HFFc6 (cell line): ENCODE results near the gene AARS2. TPM values are rescaled to one million over a fixed set of nuclear protein-coding genes. Genes with fewer than 3 reads are reported as not detected.
"Not testable (repeated sequence)": the region's sequence is repeated elsewhere in the genome, so short reads cannot be mapped to it uniquely, and the experiment has no call there.

ENCODE experiments used
- DNase-seq: peaks from one replicate; pipeline ENCODE4 v3.0.0-alpha.2; 2018
- H3K27ac Mint-ChIP-seq: 2 replicates; pipeline ENCODE4 v1.8.0; 2020; ENCODE audit warnings: mild to moderate bottlenecking, mixed read lengths
- H3K27me3 Mint-ChIP-seq: 2 replicates; pipeline ENCODE4 v1.8.0; 2021; ENCODE audit warnings: mild to moderate bottlenecking, moderate library complexity, mixed read lengths; ENCODE audit not compliant: insufficient read depth
- H3K36me3 Mint-ChIP-seq: 2 replicates; pipeline ENCODE4 v1.8.0; 2021; ENCODE audit warnings: low read depth, mixed read lengths
- H3K4me1 Mint-ChIP-seq: 2 replicates; pipeline ENCODE4 v1.8.0; 2020; ENCODE audit warnings: low read depth, mixed read lengths
- H3K4me3 Mint-ChIP-seq: 2 replicates; pipeline ENCODE4 v1.8.0; 2020; ENCODE audit warnings: mild to moderate bottlenecking, moderate library complexity, mixed read lengths
- H3K9me3 Mint-ChIP-seq: 2 replicates; pipeline ENCODE4 v1.8.0; 2020; ENCODE audit warnings: mild to moderate bottlenecking, mixed read lengths
- total RNA-seq, 6 experiments: library from RNA; stranded (reverse); fragmentation: NEBNext Ultra II Directional; extraction: Animal tissue kit (Norgen Biotek cat#: 25700); gene quantifications; 2 replicates in 1 of 6; 3 replicates in 5 of 6; pipeline ENCODE4 v1.2.3, GENCODE V29; 2021
- TF ChIP-seq, protein P1 (sequence below): fragments of 200-600 bp; sonication (generic); IDR thresholded peaks from 2 replicates; pipeline ENCODE4 v1.5.0; 2021; ENCODE audit warnings: antibody characterized with exemption, mild to moderate bottlenecking

The AARS2 gene
- total RNA-seq, 6 experiments from 2014 or later, result 8.8 to 11.5 (median 10.7) TPM

DNA sequence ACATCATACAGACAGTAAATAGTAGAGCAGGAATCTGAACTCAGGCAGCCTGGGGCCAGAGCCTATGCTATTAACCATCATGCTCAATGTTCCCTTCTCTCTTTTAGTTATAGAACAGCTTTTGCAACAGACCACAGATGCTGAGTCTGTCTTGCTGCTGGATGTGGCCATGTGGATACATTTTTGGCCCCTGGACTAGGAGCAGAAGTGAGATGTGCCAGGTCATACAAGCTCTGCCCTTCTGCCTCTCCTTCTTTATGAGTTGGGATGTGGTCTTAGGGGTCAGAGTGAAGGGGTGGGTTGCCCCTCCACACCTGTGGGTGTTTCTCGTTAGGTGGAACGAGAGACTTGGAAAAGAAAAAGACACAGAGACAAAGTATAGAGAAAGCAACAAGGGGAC lies 14.6 kb upstream of the AARS2 start:
- TF ChIP-seq, protein P1, sequence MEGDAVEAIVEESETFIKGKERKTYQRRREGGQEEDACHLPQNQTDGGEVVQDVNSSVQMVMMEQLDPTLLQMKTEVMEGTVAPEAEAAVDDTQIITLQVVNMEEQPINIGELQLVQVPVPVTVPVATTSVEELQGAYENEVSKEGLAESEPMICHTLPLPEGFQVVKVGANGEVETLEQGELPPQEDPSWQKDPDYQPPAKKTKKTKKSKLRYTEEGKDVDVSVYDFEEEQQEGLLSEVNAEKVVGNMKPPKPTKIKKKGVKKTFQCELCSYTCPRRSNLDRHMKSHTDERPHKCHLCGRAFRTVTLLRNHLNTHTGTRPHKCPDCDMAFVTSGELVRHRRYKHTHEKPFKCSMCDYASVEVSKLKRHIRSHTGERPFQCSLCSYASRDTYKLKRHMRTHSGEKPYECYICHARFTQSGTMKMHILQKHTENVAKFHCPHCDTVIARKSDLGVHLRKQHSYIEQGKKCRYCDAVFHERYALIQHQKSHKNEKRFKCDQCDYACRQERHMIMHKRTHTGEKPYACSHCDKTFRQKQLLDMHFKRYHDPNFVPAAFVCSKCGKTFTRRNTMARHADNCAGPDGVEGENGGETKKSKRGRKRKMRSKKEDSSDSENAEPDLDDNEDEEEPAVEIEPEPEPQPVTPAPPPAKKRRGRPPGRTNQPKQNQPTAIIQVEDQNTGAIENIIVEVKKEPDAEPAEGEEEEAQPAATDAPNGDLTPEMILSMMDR, result no peak
- Mint-ChIP-seq H3K36me3 (no peaks in the 10 kb centered on the region), H3K27ac (no peak overlapping the region), H3K4me1 (no peaks in the 10 kb centered on the region), H3K27me3 (peaks cover 38% of the 10 kb centered on the region), H3K4me3 (no peak overlapping the region), H3K9me3 (no peaks in the 10 kb centered on the region)
- no peak for DNase-seq

DNA sequence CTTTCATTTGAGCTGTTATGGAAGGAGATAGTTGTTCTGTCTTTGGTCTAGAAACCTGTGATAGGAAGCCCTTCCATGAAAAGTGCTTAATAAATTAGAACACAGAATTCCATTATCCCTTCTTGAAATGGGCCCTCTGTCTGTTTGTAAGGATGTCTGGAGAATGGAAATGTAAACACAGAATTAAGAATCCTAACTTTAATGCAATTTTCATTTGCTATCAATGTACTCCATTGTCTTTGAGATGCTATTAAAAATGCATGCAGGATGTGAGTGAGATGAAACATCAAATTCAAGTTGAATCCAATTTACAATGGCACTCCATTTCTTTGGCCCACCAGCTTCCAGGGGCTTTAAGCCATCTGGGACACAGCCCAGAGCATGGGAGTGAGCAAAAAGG lies 13.9 kb upstream of the AARS2 start:
- Mint-ChIP-seq H3K27ac (no peak overlapping the region), H3K4me3 (no peak overlapping the region), H3K36me3 (no peaks in the 10 kb centered on the region), H3K27me3 (peaks cover 32% of the 10 kb centered on the region), H3K9me3 (no peaks in the 10 kb centered on the region), H3K4me1 (no peaks in the 10 kb centered on the region)
- TF ChIP-seq, protein P1, result no peak
- no peak for DNase-seq

DNA sequence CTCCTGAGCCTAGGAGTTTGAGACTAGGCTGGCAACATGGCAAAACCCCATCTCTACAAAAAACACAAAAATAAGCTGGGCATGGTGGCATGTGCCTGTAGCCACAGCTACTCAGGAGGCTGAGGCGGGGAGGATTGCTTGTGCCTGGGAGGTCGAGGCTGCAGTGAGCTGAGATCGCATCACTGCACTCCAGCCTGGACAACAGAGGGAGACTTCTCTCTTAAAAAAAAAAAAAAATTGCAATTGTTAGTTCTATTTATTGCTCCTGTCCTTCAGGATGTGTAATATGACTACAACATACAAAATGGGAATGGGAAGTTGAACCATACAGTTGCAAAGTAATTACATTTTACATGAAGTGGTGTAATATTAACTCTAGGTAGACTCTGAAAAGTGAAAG lies 8.1 kb upstream of the AARS2 start:
- TF ChIP-seq, protein P1, result no peak
- Mint-ChIP-seq H3K4me3 (no peak overlapping the region), H3K36me3 (no peaks in the 10 kb centered on the region), H3K9me3 (no peaks in the 10 kb centered on the region), H3K27me3 (peaks cover 22% of the 10 kb centered on the region), H3K27ac (no peak overlapping the region), H3K4me1 (no peaks in the 10 kb centered on the region)
- no peak for DNase-seq

DNA sequence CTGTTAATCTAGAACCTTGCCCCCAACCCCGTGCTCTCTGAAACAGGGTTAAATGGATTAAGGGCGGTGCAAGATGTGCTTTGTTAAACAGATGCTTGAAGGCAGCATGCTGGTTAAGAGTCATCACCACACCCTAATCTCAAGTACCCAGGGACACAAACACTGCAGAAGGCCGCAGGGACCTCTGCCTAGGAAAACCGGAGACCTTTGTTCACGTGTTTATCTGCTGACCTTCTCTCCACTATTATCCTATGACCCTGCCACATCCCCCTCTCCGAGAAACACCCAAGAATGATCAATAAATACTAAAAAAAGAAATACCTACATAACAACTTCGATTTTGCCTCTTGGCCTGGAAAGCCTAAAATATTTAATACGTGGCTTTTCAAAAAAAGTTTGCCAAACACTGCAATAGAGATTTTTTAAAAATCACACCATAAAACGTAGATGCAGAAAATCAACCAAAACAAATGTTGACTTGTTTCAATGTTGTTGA lies 4.0 kb upstream of the AARS2 start:
- H3K4me1 Mint-ChIP-seq, H3K4me3 Mint-ChIP-seq, H3K9me3 Mint-ChIP-seq, H3K27ac Mint-ChIP-seq, DNase-seq, H3K36me3 Mint-ChIP-seq: not testable (repeated sequence)
- H3K27me3 Mint-ChIP-seq, result peaks cover 25% of the 10 kb centered on the region

DNA sequence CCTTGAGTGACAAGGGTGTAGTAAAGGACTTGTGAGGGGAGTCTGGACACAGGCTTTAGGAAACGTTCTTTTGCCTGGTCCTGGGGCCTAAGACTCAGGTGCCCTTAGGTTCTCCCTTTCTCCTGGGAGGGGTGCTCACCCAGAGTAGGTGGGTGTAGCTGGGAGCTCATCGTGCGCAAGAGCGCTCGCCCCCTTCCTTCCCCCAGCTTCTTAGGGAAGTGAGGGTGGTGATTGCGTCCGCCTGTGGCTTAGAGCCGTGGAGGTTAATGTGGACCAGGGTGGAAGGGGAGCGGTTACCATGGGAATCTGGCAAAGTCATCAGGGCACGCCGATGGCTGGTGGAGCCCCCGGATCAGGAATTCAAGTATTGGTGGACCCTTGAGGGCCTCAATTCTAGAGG lies 3.3 kb upstream of the AARS2 start:
- H3K36me3 Mint-ChIP-seq, result no peaks in the 10 kb centered on the region
- H3K27me3 Mint-ChIP-seq, result peaks cover 25% of the 10 kb centered on the region
- H3K9me3 Mint-ChIP-seq, result no peaks in the 10 kb centered on the region
- no peak for DNase-seq
- TF ChIP-seq, protein P1, result no peak
- no peak overlapping the region for H3K4me3 Mint-ChIP-seq
- peaks cover 11% of the 10 kb centered on the region for H3K4me1 Mint-ChIP-seq
- H3K27ac Mint-ChIP-seq, result no peak overlapping the region

DNA sequence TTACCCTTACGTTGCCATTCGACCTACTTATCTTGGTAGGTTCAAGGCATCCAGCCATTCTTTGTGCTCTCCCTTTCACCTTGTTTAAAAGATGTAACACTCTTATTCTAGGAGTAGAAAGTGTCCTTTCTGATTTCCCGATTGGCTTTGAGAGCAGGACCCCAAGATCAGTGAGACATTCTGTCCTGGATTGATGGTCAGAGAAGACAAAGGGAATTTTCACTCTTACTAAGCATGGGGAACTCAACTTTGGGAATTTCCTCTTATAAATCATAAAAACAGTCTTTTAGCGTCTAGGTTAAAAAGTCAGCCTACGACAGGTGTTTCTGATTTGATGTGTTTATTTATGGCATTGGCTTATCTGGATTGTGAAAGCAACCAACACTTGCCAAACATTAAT lies 2.8 kb upstream of the AARS2 start:
- DNase-seq, result no peak
- Mint-ChIP-seq H3K27me3 (peaks cover 25% of the 10 kb centered on the region), H3K27ac (no peak overlapping the region), H3K4me3 (no peak overlapping the region), H3K9me3 (no peaks in the 10 kb centered on the region), H3K4me1 (peaks cover 11% of the 10 kb centered on the region), H3K36me3 (no peaks in the 10 kb centered on the region)
- TF ChIP-seq, protein P1, result no peak
